HL-60/S4 treated with phorbol 12-myristate 13-acetate at 8.2 ng/mL for 4 days and 3 days (cell line): ENCODE measurements around the gene MAP1LC3C.
"Not testable (repeated sequence)": the region's sequence is repeated elsewhere in the genome, so short reads cannot be mapped to it uniquely, and the experiment has no call there.

Experiments
- in situ Hi-C: fragments of 300-500 bp; cut with MboI; formaldehyde crosslinking; loops from 2 replicates; pipeline ENCODE4 v1.15.0; 2022; ENCODE audit warnings: low sequenced_read_pairs

MAP1LC3C gene

DNA sequence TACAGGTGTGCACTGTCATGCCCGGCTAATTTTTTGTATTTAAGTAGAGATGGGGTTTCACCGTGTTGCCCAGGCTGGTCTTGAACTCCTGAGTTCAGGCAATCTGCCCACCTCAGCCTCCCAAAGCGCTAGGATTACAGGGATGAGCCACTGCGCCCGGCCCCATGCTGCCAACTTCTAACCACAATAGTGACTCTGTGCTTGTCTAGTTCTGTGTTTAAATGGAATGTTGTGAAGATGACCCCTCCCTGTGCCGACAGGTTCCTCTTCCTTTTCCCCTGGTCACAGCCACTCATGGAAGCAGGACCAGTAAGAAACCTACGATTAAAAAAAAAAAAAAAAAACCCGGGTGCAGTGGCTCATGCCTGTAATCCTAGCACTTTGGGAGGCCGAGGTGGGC, 4.7 kb downstream of the MAP1LC3C start:
- in situ Hi-C loops, result no loop called here

- in situ Hi-C loops, result no loop called here
Observed at GRCh38 chr1:241992734-241993133, 6.2 kb downstream of the MAP1LC3C start.

DNA sequence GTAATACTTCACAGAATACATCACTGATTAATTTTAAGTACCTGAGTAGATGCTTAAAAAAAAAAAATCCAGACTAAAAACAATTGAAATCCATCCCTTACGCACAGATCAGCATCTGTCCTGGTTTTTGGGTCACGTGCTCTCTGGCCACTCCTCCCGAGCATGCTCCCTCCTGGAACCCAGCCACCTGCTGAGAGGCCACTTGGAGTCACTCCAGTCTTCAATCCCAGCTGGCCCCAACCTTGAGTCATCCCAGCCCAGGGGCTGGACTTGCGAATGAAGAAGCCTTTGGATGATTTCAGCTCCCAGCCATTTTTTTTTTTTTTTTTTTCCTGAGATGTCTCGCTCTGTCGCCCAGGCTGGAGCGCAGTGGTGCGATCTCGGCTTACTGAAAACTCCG, 8.9 kb downstream of the MAP1LC3C start:
- in situ Hi-C loops, result no loop called here

DNA sequence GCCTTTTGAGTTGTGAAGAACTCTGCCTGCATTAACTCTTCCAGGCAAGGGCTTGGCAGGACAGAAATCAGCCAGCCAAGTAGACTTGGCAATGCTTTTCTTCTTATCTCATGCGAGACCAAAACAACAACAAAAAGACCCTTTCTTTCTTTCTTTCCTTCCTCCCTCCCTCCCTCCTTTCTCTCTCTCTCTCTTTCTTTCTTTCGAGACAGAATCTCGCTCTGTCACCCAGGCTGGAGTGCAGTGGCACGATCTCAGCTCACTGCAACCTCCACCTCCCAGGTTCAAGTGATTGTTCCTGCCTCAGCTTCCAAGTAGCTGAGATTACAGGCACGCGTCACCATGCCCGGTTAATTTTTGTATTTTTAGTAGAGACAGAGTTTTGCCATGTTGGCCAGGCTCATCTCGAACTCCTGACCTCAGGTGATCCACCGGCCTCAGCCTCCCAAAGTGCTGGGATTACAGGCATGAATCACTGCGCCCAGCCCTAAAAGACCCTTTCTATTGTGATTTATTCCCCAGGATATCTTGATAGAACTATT, 10.4 kb downstream of the MAP1LC3C start:
- in situ Hi-C loops, result not testable (repeated sequence)

GRCh38 chr1:241985787-241986186, 13.1 kb downstream of the MAP1LC3C start:
- in situ Hi-C loops, result no loop called here

DNA sequence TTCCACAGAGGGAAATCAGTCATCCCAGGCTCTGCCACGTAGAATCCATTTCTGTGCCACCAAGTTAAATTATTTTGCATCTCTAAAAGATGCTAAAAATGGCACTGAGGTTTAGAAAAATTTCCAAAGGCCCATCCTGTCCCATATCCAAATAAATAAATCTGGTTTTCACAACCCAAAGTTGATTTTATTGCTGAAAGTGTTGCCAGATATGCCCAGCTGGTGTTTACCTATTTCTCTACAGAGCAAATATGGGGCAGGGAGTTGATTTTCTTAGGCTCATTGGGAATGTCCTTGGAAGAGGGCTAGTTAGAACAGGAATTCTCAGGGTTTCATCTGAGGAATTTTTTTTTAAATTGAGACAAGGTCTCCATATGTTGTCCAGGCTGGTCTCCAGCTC, 19.0 kb downstream of the MAP1LC3C start:
- in situ Hi-C loops, result no loop called here

GRCh38 chr1:241979071-241979470, 19.8 kb downstream of the MAP1LC3C start:
- in situ Hi-C loops, result no loop called here

- in situ Hi-C loops, result no loop called here
Observed at GRCh38 chr1:241976229-241976628, 22.7 kb downstream of the MAP1LC3C start.

DNA sequence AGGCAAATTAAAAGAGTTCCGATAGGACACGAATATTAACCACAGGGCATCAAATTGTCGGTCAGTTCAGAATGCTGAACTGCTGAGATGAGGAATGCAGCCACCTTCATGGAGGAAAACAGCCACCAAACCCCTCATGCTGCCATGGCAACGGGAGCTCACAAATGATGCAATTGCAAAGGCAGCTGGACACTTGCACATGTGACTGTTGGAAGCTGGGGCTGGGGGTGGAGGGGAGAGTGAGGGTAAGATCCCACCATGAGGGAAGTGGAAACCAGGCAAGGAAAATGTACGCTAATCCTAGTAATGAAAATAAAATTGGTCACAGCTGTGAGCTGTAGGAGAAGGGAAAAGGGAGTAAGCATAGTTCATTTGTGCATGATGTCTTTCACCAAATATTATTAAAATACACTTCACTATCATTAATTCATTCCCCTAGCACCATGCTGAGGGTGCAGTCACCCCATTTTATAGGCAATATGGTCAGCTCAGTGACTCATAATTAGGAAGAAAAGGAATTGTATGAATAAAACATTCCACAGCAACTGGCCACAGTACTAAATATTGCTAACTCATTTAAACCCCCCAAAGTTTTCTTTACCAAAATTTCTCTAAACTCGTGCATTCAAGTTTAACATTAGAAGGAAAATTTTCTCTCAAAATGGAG, 26.1 kb downstream of the MAP1LC3C start:
- in situ Hi-C loops, result no loop called here

DNA sequence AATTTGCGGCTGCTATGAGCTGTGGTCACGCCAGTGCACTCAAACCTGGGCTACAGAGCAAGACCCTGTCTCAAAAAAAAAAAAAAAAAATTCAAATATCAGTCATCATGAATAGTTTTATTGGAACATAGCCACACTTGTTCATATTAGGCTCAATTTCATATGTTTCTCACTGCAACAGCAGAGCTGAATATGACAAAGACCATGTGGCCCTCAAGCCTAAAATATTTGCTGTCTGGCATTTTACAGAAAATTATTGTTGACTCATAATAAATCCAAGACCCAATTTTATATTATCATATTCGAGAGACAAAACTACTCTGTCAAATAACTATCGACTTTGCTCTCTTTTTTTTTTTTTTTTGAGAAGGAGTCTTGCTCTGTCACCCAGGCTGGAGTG, 30.3 kb downstream of the MAP1LC3C start:
- in situ Hi-C loops, result no loop called here

DNA sequence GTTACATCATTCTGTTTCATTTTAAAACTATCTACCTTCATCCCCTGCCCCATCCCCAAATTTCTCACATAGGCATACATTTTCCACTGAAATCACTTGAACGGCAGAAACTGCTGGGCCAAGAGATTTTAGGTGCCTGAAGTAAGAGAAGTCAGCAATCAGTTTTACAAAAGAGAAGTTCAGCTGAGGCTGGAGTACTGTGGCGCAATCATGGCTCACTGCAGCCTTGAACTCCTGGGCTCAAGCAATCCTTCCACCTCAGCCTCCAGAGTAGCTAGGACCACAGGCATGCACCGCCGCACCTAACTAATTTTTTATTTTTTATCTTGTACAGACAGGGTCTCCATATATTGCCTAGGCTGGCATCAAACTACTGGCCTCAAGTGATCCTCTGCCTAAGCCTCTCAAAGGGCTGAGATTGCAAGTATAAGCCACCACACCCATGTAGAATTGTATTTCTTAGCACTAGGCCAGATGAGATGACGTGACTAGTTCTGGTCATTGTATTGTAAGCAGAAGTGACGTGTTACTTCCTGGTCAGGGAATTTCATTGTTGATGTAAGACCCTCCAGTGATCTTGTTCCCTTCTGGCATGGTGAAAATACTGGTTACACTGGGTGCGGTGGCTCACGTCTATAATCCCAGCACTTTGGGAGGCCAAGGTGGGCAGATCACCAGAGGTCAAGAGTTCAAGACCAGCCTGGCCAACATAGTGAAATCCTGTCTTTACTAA, 34.2 kb downstream of the MAP1LC3C start:
- in situ Hi-C loops, result no loop called here

DNA sequence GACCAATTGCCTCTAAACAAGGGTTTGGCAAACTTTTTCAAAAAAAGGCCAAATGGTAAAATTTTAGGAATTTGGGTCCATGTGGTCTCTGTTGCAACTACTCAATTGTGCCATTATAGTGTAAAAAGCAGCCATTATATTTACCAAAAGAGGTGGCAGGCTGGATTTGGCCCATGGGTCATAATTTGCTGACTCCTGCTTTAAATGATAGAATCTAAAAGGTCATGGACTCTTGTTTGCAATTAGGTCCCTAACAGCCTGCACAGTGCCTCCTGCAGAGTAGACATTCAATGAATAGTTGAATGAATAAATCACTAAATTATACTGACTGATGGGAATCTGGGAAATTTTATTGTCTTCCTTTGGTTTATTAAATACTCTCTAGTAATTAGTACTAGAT, 35.2 kb downstream of the MAP1LC3C start:
- in situ Hi-C loops, result no loop called here

GRCh38 chr1:241962153-241962552, 36.7 kb downstream of the MAP1LC3C start:
- in situ Hi-C loops, result no loop called here

DNA sequence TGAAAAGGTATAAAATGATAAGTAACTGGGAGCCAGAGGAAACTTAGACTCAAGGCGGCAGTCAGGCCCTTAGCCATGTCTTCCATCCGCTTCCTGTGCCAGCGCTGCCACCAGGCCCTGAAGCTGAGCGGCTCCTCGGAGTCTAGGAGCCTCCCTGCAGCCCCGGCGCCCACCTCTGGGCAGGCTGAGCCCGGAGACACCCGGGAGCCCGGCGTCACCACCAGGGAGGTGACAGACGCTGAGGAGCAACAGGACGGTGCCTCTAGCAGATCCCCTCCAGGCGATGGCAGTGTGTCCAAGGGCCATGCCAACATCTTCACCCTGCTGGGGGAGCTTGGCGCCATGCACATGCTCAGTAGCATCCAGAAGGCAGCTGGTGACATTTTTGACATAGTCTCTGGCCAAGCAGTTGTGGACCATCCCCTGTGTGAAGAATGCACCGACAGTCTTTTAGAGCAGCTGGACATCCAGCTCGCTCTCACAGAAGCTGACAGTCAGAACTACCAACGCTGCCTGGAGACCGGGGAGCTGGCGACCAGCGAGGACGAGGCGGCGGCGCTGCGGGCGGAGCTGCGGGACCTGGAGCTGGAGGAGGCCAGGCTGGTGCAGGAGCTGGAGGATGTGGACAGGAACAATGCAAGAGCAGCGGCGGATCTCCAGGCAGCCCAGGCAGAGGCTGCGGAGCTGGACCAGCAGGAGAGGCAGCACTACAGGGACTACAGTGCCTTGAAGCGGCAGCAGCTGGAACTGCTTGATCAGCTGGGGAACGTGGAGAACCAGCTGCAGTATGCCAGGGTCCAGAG, 41.0 kb downstream of the MAP1LC3C start, which contains the start of gene BECN2:
Gene BECN2 (plus strand): TSS at position 76 of the 803 bp plus-strand sequence. CDS start 0 bp downstream, at position 76.
- in situ Hi-C loops, result no loop called here

- in situ Hi-C loops, result no loop called here
Observed at GRCh38 chr1:241950390-241950789, 48.5 kb downstream of the MAP1LC3C start.

- in situ Hi-C loops, result no loop called here
Observed at GRCh38 chr1:241947354-241947753, 51.5 kb downstream of the MAP1LC3C start.
